NCI-H2081 treated with DMSO at 0.1 percent for 48 hours (cell line): Measurements from ENCODE around the gene COX5B.
"Not testable (repeated sequence)": the region's sequence is repeated elsewhere in the genome, so short reads cannot be mapped to it uniquely, and the experiment has no call there.

ENCODE experiments used
- DNase-seq: peaks from one replicate; lab custom pipeline; 2025; lab: John Stamatoyannopoulos, UW

Gene COX5B

DNA sequence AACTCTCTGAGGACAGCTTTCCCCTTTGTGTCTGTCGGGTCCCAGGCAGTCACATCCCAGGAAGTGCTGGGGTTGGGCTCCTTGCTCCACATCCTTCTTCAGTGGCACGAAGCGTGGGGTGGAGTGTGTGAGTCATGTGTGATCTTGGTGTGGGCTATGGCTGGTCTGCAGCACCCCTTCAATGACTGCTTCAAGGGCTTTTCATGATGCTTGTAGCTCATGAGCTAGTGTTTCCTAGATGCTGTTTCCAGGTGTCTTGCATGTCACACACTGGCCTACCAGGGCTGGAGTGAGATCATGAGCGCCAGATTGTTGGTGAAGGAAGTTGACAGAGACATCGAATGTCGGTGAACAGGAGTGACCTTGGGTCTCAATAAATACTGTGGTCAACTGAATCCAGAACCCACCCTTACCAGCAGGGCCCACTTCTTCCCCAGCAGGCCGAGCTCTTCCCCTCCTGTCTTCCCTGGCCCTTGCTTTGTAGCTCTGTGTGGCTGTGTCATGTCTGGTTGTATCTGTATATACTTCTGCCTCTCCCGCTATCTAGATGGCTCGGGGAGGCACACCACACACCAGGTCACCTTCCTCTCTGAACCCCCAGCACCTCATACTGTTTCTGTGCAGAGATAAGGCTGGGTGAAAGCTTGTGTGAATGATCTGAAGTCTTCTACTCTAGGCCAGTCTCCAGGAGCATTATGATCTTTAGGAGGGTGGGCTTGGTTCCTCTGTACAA, 27.5 kb downstream of the COX5B start:
- no peak for DNase-seq

DNA sequence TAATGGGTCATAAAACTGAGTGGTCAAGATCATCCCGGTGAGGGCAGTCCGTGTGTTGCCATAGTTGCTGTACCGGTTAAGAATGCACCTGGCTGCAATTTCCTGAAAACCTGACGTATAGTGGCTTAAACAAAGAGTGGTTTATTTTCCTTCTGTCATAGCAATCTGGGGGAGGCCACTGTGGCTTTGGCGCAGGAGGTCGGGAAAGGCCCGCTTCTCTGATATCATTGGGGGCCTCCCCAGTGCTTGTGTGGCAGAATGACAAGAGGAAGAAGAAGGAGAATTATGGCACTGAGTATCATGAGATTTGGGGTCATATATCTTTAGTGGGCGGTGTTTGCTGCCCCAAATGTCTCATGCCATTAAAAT, 28.0 kb downstream of the COX5B start:
- DNase-seq: no peak

DNA sequence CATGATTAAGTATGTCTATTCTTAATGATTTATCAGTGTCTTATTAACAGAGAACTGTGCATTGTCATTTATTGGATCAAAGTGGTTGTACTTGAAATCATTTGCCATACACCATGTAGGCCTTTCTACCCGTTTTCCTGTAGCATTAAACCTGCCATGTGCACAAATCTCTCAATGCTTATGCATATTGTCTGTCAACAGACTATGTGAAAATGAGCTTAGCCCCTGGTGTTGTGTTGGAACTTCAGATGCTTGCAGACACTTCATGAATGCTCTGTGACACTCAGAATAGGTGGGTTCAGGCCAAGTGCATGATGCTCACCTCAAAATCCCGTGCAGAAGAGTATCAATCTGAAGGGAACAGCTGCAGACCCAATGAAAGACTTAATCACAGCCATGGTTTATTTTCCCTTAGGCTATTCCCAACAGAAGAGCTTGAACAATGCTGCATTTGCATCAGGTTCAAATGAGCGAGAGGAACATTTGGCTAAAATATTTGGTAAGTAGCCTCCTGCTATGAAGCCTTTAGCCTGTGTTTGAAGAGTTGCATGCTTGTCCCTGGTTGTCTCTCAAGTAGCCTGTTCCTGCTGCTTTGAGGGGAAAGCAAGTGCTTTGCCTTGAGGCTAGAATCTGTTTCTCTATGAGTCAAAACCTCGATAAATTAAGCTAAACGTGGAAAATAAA, 29.7 kb downstream of the COX5B start:
- DNase-seq: peak; percentile 92

DNA sequence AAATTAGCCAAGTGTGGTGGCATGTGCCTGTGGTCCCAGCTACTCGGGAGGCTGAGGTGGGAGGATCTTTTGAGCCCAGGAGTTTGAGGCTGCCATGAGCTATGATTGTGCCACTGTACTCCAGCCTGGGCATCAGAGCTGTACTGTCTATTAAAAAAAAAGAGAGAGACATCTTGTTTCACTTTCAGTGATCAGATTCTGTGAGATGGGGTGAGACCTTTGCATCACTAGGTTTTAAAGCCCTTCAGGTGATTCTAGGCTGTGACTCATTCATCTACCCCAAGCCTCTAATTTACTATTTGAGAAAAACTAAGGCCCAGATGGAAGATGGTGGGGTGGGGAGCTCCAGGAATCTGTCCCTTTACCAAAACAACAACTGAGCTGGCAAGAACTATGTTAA, 30.8 kb downstream of the COX5B start:
- DNase-seq: no peak

DNA sequence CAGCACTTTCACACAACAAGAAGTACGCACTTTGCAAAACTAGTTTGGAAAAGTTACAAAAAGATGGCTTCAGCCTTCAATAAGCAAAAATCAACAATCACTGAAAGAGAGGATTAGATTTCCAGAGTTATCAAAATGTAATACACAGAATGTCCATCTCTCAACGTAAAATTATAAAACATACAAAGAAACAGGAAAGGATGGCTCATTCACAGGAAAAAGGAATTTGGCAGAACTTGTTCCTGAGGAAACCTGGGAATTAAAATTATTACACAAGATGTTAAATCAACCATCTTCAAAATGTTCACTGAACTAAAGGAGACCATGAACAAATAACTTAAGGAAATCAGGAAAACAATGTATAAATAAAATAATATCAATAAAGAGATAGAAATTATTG, 31.6 kb downstream of the COX5B start:
- no peak for DNase-seq

GRCh38 chr2:97678298-97678697, 32.4 kb downstream of the COX5B start:
- DNase-seq: no peak

DNA sequence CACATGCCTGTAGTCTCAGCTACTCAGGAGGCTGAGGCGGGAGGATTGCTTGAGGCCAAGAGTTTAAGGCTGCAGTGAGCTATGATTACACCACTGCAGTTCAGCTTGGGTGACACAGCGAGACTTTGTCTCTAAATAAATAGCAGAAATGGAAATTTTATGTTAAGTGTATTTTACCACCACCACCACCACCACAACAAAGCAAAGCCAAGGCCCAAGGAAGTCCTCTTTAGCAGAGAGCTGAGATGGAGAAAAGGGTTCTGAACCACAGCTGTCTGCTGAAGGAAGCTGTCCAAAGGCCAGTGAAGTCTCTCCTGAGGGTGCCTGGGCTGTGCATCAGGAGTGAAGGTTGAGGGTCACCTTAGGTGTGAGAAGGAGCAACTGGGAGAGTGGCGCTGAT, 41.4 kb downstream of the COX5B start:
- not testable (repeated sequence) for DNase-seq

- no peak for DNase-seq
Observed at GRCh38 chr2:97688062-97688827, 42.4 kb downstream of the COX5B start.

GRCh38 chr2:97691166-97691565, 45.3 kb downstream of the COX5B start:
- DNase-seq: no peak

- no peak for DNase-seq
Observed at GRCh38 chr2:97693476-97693875, 47.6 kb downstream of the COX5B start.

DNA sequence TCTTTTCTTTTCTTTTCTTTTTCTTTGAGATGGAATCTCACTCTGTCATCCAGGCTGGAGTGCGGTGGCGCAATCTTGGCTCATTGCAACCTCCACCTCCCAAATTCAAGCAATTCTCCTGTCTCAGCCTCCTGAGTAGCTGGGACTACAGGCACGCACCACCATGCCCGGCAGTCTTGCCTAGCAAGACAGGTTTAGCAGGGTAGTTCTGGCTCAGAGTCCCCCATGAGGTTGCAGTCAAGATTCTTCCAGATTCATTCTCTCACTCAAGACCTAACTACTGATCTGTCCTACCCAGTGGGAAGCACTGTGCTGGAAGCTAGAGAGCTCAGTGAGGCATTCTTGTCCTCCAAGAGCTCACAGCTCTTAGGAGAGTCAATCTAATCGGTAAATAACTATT, 49.9 kb downstream of the COX5B start:
- DNase-seq: no peak

- peak; percentile 73 for DNase-seq
Observed at GRCh38 chr2:97697252-97698235, 51.7 kb downstream of the COX5B start.
